MM.1S (cell line): ENCODE results near the gene CCDC27.

Source experiments
- CTCF ChIP-seq: fragments of 300-600 bp; sonication (generic); IDR thresholded peaks from 2 replicates; pipeline ENCODE4 v1.5.1; 2016; ENCODE audit warnings: antibody characterized with exemption, low read length, mixed read lengths
- EZH2 ChIP-seq: fragments of 300-600 bp; sonication (generic); optimal IDR thresholded peaks from 2 replicates; pipeline ENCODE3; 2017; ENCODE audit warnings: low read depth, mild to moderate bottlenecking, antibody characterized with exemption, low read length, mixed read lengths

GRCh38 chr1:3731583-3732433, 20.4 kb upstream of the CCDC27 start:
- TF ChIP-seq CTCF: no peak
- TF ChIP-seq EZH2: no peak
